GM12878 (cell line): ENCODE measurements around the gene HIF1AN. TPM values are rescaled to one million over a fixed set of nuclear protein-coding genes. Genes with fewer than 3 reads are reported as not detected.
A peak's percentile ranks its signal among the peaks of the same experiment; 100 is the strongest.

Source experiments
- EGR1 ChIP-seq, 2 experiments: IDR thresholded peaks; 1 replicate in 1 of 2; 2 replicates in 1 of 2; pipeline ENCODE4 v1.6.1; 2011 to 2012; ENCODE audit warnings: low read depth in 2 of 2, low read length in 2 of 2, borderline replicate concordance in 1 of 2, mild to moderate bottlenecking in 1 of 2, moderate library complexity in 1 of 2
- ETV6 ChIP-seq, 2 experiments: fragments of 450-650 bp in 1 of 2; IDR thresholded peaks in 1 of 2; conservative IDR thresholded peaks in 1 of 2; 2 replicates each; pipeline ENCODE4 v1.6.1; 2014; ENCODE audit warnings: antibody characterized with exemption in 1 of 2, borderline replicate concordance in 1 of 2, low read depth in 1 of 2, mild to moderate bottlenecking in 1 of 2, moderate library complexity in 1 of 2
- MEF2B ChIP-seq: fragments of 450-650 bp; IDR thresholded peaks from 2 replicates; pipeline ENCODE4 v1.6.1; 2018; ENCODE audit warnings: mild to moderate bottlenecking, moderate library complexity; ENCODE audit not compliant: partially characterized antibody, poor library complexity, severe bottlenecking
- MXI1 ChIP-seq: fragments of 150-350 bp; IDR thresholded peaks from 2 replicates; pipeline ENCODE4 v1.6.1; 2011; ENCODE audit warnings: low read depth, mild to moderate bottlenecking, inconsistent platforms, low read length, improper control_type of control experiment
- MYB ChIP-seq: fragments of 150-350 bp; IDR thresholded peaks from 2 replicates; pipeline ENCODE4 v1.6.1; 2014; ENCODE audit warnings: mild to moderate bottlenecking, low read depth, low read length, borderline replicate concordance
- POLR2AphosphoS2 ChIP-seq: IDR thresholded peaks from 2 replicates; pipeline ENCODE4 v1.6.1; 2011; ENCODE audit warnings: low read depth, mild to moderate bottlenecking, low read length, improper control_type of control experiment, moderate library complexity
- POLR2AphosphoS5 ChIP-seq: IDR thresholded peaks from 2 replicates; pipeline ENCODE4 v1.6.1; 2011; ENCODE audit warnings: mild to moderate bottlenecking, low read length, inconsistent platforms
- SREBF2 ChIP-seq: IDR thresholded peaks from 2 replicates; pipeline ENCODE4 v1.6.1; 2012; ENCODE audit warnings: mild to moderate bottlenecking, low read length
- SUPT20H ChIP-seq: IDR thresholded peaks from 2 replicates; pipeline ENCODE4 v1.6.1; 2011; ENCODE audit warnings: low read depth, mild to moderate bottlenecking, low read length, moderate library complexity, borderline replicate concordance; ENCODE audit not compliant: control insufficient read depth
- SUZ12 ChIP-seq: fragments of 200-600 bp; sonication (generic); IDR thresholded peaks from one replicate; pipeline ENCODE4 v1.6.1; 2018; ENCODE audit warnings: antibody characterized with exemption, mild to moderate bottlenecking; ENCODE audit not compliant: unreplicated experiment
- ZNF207 ChIP-seq: fragments of 450-650 bp; IDR thresholded peaks from 2 replicates; pipeline ENCODE4 v1.6.1; 2014; ENCODE audit warnings: antibody characterized with exemption, mild to moderate bottlenecking, borderline replicate concordance
- polyA plus RNA-seq, 11 experiments: library from polyadenylated mRNA; depleted of rRNA in 4 of 11; unstranded in 6 of 11; stranded (reverse) in 5 of 11; fragments of >200 nt; fragmentation: Nextera tagmentation in 4 of 11; fragmentation: Illumina TruSeq in 1 of 11; extraction: Ambion mirVana in 4 of 11; extraction: Trizol in 1 of 11; gene quantifications; 1 replicate in 1 of 11; 2 replicates in 10 of 11; pipeline versions ENCODE4 v1.2.1 to v1.2.3, GENCODE V29; 2011 to 2016; ENCODE audit warnings: inconsistent platforms in 2 of 11, missing spikeins in 2 of 11, low read depth in 1 of 11
- total RNA-seq, 4 experiments: library from RNA; depleted of rRNA in 3 of 4; stranded (reverse); fragments of >200 nt in 3 of 4; fragmentation: Illumina TruSeq in 1 of 4; extraction: Trizol in 1 of 4; gene quantifications; 2 replicates each; pipeline versions ENCODE4 v1.2.1 to v1.2.3, GENCODE V29; 2013 to 2021
- TF ChIP-seq, protein P1 (sequence below), 3 experiments: IDR thresholded peaks in 2 of 3; conservative IDR thresholded peaks in 1 of 3; 2 replicates each; pipeline ENCODE4 v1.5.1; 2011; ENCODE audit warnings: low read depth in 3 of 3, low read length in 3 of 3, mild to moderate bottlenecking in 3 of 3, control low read depth in 2 of 3, moderate library complexity in 2 of 3, inconsistent platforms in 1 of 3, mixed read lengths in 1 of 3; ENCODE audit not compliant: control insufficient read depth in 2 of 3, insufficient read depth in 1 of 3; ENCODE audit errors: extremely low read depth in 1 of 3
- TF ChIP-seq, protein P2 (sequence below): IDR thresholded peaks from 2 replicates; pipeline ENCODE4 v1.6.1; 2011; ENCODE audit warnings: low read depth, low read length, improper control_type of control experiment, borderline replicate concordance
- TF ChIP-seq, protein P3 (sequence below): fragments of 450-650 bp; IDR thresholded peaks from 2 replicates; pipeline ENCODE4 v1.6.1; 2018; ENCODE audit warnings: mild to moderate bottlenecking, low read depth, moderate library complexity; ENCODE audit not compliant: partially characterized antibody
- TF ChIP-seq, protein P4 (sequence below): IDR thresholded peaks from 2 replicates; pipeline ENCODE4 v1.6.1; 2012; ENCODE audit warnings: low read depth, low read length, improper control_type of control experiment
- TF ChIP-seq, protein P5 (sequence below): fragments of 150-350 bp; IDR thresholded peaks from 2 replicates; pipeline ENCODE4 v1.6.1; 2016; ENCODE audit warnings: low read depth, low read length

Gene HIF1AN
- total and polyA plus RNA-seq, 10 of the 15 experiments (the other 5 are each of a cell fraction or from before 2014, with no cell fraction given) = 1.9 to 37.2 (median 15.2) TPM

DNA sequence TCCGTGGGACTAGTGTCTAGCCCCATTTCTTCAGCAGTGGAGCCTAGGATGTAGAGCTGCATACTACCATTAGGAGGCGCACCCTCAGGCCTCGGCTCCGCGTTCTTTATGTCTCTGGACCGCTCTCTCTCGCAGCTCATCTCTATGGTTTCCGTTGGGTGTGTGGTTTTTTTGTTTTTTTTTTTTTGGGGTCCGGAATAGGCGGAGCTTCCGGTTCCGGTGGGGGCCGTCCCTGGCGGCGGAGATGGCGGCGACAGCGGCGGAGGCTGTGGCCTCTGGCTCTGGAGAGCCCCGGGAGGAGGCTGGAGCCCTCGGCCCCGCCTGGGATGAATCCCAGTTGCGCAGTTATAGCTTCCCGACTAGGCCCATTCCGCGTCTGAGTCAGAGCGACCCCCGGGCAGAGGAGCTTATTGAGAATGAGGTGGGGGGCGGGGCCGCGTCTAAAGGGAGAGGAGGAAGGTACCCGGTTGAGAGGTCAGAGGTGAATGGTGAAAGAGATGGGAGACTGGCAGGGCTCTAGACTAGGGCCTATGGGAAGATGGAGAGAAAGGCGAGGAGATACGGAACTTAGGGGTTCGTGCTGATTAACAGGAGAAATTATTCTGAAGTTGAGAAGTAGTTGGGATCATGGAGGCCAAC, at the start of gene HIF1AN (continued):
- TF ChIP-seq POLR2AphosphoS2 (peak; percentile 88), MXI1 (peak; percentile 49; the same call in 1 of the 2 replicates), SUPT20H (no peak), POLR2AphosphoS5 (peak; percentile 92), ZNF207 (no peak; the same call in 1 of the 2 replicates), MEF2B (peak; percentile 16), SREBF2 (no peak), ETV6 (conservative IDR thresholded peaks at IDR 0.05 in 1 of 2, IDR thresholded peaks at IDR 0.05 in 1 of 2; ENCODE audit: borderline replicate concordance in 1 of 2, low read depth in 1 of 2) (peak in 1 of 2 experiments; percentile 51; a peak in 1 of 4 replicates), EGR1 (IDR thresholded peaks at IDR 0.05; ENCODE audit: borderline replicate concordance in 1 of 2, low read depth in 2 of 2, low read length in 2 of 2) (peak in 1 of 2 experiments; percentile 59; a peak in 2 of 3 replicates), SUZ12 (no peak), MYB (peak; percentile 67; the same call in 1 of the 2 replicates)
- TF ChIP-seq, protein P1, sequence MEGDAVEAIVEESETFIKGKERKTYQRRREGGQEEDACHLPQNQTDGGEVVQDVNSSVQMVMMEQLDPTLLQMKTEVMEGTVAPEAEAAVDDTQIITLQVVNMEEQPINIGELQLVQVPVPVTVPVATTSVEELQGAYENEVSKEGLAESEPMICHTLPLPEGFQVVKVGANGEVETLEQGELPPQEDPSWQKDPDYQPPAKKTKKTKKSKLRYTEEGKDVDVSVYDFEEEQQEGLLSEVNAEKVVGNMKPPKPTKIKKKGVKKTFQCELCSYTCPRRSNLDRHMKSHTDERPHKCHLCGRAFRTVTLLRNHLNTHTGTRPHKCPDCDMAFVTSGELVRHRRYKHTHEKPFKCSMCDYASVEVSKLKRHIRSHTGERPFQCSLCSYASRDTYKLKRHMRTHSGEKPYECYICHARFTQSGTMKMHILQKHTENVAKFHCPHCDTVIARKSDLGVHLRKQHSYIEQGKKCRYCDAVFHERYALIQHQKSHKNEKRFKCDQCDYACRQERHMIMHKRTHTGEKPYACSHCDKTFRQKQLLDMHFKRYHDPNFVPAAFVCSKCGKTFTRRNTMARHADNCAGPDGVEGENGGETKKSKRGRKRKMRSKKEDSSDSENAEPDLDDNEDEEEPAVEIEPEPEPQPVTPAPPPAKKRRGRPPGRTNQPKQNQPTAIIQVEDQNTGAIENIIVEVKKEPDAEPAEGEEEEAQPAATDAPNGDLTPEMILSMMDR (IDR thresholded peaks at IDR 0.05 in 2 of 3, conservative IDR thresholded peaks at IDR 0.05 in 1 of 3; ENCODE audit: control insufficient read depth in 2 of 3, extremely low read depth in 1 of 3, insufficient read depth in 1 of 3, low read depth in 3 of 3, low read length in 3 of 3) = peak; percentile 94 to 98 (median 94)
- TF ChIP-seq, protein P2, sequence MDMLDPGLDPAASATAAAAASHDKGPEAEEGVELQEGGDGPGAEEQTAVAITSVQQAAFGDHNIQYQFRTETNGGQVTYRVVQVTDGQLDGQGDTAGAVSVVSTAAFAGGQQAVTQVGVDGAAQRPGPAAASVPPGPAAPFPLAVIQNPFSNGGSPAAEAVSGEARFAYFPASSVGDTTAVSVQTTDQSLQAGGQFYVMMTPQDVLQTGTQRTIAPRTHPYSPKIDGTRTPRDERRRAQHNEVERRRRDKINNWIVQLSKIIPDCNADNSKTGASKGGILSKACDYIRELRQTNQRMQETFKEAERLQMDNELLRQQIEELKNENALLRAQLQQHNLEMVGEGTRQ = no peak
- TF ChIP-seq, protein P3, sequence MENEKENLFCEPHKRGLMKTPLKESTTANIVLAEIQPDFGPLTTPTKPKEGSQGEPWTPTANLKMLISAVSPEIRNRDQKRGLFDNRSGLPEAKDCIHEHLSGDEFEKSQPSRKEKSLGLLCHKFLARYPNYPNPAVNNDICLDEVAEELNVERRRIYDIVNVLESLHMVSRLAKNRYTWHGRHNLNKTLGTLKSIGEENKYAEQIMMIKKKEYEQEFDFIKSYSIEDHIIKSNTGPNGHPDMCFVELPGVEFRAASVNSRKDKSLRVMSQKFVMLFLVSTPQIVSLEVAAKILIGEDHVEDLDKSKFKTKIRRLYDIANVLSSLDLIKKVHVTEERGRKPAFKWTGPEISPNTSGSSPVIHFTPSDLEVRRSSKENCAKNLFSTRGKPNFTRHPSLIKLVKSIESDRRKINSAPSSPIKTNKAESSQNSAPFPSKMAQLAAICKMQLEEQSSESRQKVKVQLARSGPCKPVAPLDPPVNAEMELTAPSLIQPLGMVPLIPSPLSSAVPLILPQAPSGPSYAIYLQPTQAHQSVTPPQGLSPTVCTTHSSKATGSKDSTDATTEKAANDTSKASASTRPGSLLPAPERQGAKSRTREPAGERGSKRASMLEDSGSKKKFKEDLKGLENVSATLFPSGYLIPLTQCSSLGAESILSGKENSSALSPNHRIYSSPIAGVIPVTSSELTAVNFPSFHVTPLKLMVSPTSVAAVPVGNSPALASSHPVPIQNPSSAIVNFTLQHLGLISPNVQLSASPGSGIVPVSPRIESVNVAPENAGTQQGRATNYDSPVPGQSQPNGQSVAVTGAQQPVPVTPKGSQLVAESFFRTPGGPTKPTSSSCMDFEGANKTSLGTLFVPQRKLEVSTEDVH = peak; percentile 77
- TF ChIP-seq, protein P4, sequence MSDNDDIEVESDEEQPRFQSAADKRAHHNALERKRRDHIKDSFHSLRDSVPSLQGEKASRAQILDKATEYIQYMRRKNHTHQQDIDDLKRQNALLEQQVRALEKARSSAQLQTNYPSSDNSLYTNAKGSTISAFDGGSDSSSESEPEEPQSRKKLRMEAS = peak; percentile 40; the same call in 1 of the 2 replicates
- TF ChIP-seq, protein P5, sequence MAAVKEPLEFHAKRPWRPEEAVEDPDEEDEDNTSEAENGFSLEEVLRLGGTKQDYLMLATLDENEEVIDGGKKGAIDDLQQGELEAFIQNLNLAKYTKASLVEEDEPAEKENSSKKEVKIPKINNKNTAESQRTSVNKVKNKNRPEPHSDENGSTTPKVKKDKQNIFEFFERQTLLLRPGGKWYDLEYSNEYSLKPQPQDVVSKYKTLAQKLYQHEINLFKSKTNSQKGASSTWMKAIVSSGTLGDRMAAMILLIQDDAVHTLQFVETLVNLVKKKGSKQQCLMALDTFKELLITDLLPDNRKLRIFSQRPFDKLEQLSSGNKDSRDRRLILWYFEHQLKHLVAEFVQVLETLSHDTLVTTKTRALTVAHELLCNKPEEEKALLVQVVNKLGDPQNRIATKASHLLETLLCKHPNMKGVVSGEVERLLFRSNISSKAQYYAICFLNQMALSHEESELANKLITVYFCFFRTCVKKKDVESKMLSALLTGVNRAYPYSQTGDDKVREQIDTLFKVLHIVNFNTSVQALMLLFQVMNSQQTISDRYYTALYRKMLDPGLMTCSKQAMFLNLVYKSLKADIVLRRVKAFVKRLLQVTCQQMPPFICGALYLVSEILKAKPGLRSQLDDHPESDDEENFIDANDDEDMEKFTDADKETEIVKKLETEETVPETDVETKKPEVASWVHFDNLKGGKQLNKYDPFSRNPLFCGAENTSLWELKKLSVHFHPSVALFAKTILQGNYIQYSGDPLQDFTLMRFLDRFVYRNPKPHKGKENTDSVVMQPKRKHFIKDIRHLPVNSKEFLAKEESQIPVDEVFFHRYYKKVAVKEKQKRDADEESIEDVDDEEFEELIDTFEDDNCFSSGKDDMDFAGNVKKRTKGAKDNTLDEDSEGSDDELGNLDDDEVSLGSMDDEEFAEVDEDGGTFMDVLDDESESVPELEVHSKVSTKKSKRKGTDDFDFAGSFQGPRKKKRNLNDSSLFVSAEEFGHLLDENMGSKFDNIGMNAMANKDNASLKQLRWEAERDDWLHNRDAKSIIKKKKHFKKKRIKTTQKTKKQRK = no peak
